Neural cell (in vitro differentiated cells): ENCODE data around the gene ATP8B4. TPM values are rescaled to one million over a fixed set of nuclear protein-coding genes. Genes with fewer than 3 reads are reported as not detected.

Source experiments
- H2AFZ ChIP-seq: fragments of 200-600, 300-800 bp; sonication (generic), shearing (Covaris generic); 2 replicates; pipeline ENCODE4 v1.6.0; 2014; ENCODE audit warnings: low read depth, mild to moderate bottlenecking, antibody characterized with exemption, low read length, moderate library complexity
- H3F3A ChIP-seq: fragments of 200-600 bp; shearing (Covaris generic); 2 replicates; pipeline ENCODE4 v1.6.1; 2016; ENCODE audit warnings: mild to moderate bottlenecking, moderate library complexity, mixed read lengths, antibody characterized with exemption, low read length; ENCODE audit not compliant: insufficient read depth, poor library complexity, severe bottlenecking
- H3K27ac ChIP-seq: fragments of 200-600, 300-800 bp; sonication (generic), shearing (Covaris generic); 2 replicates; pipeline ENCODE4 v1.5.1; 2014; ENCODE audit warnings: mild to moderate bottlenecking, low read length, moderate library complexity
- H3K27me3 ChIP-seq: fragments of 300-800, 200-600 bp; sonication (generic), shearing (Covaris generic); 2 replicates; pipeline ENCODE4 v1.6.0; 2014; ENCODE audit warnings: mild to moderate bottlenecking, low read depth, low read length, moderate library complexity; ENCODE audit not compliant: insufficient read depth
- H3K36me3 ChIP-seq: fragments of 300-800, 200-600 bp; sonication (generic), shearing (Covaris generic); 2 replicates; pipeline ENCODE4 v1.5.1; 2014; ENCODE audit warnings: mild to moderate bottlenecking, antibody characterized with exemption, low read length, moderate library complexity; ENCODE audit not compliant: insufficient read depth
- H3K4me2 ChIP-seq: fragments of 300-800, 200-600 bp; sonication (generic), shearing (Covaris generic); 2 replicates; pipeline ENCODE4 v1.6.0; 2014; ENCODE audit warnings: mild to moderate bottlenecking, low read length
- H3K4me3 ChIP-seq: fragments of 300-800, 200-600 bp; sonication (generic), shearing (Covaris generic); 2 replicates; pipeline ENCODE4 v1.5.1; 2014; ENCODE audit warnings: mild to moderate bottlenecking, low read length, moderate library complexity
- H3K79me2 ChIP-seq: fragments of 200-600 bp; shearing (Covaris generic); replicated peaks from 2 replicates; pipeline ENCODE4 v1.6.0; 2014; ENCODE audit warnings: mild to moderate bottlenecking, low read length, moderate library complexity; ENCODE audit not compliant: insufficient read depth
- H3K9ac ChIP-seq: fragments of 300-800, 200-600 bp; sonication (generic), shearing (Covaris generic); 2 replicates; pipeline ENCODE4 v1.6.1; 2016; ENCODE audit warnings: mild to moderate bottlenecking, low read length, mixed read lengths
- H3K9me2 ChIP-seq: fragments of 200-600 bp; shearing (Covaris generic); 2 replicates; pipeline ENCODE4 v1.6.1; 2016; ENCODE audit warnings: mild to moderate bottlenecking, low read length, mixed read lengths; ENCODE audit not compliant: insufficient read depth
- H3K9me3 ChIP-seq: fragments of 200-600, 300-800 bp; sonication (generic), shearing (Covaris generic); 2 replicates; pipeline ENCODE4 v1.6.1; 2016; ENCODE audit warnings: mild to moderate bottlenecking, mixed run types, low read length, moderate library complexity, mixed read lengths
- H4K20me1 ChIP-seq: fragments of 200-600 bp; shearing (Covaris generic); 2 replicates; pipeline ENCODE4 v1.6.1; 2016; ENCODE audit warnings: mild to moderate bottlenecking, mixed run types; ENCODE audit not compliant: insufficient read depth
- EP300 ChIP-seq: fragments of 450-650 bp; conservative IDR thresholded peaks from 2 replicates; pipeline ENCODE4 v1.6.1; 2014; ENCODE audit warnings: antibody characterized with exemption, mild to moderate bottlenecking, moderate library complexity; ENCODE audit not compliant: poor library complexity, severe bottlenecking
- EZH2 ChIP-seq: fragments of 200-600, 300-800 bp; shearing (Covaris generic), sonication (generic); IDR thresholded peaks from 2 replicates; pipeline ENCODE4 v1.6.1; 2014; ENCODE audit warnings: antibody characterized with exemption, low read length, borderline replicate concordance, mild to moderate bottlenecking; ENCODE audit not compliant: insufficient read depth, poor library complexity, severe bottlenecking
- MXI1 ChIP-seq: fragments of 450-650 bp; conservative IDR thresholded peaks from 2 replicates; pipeline ENCODE4 v1.6.1; 2014; ENCODE audit warnings: antibody characterized with exemption, mild to moderate bottlenecking; ENCODE audit not compliant: poor library complexity, severe bottlenecking
- POLR2AphosphoS5 ChIP-seq: IDR thresholded peaks from 2 replicates; pipeline ENCODE4 v1.6.1; 2012
- RAD21 ChIP-seq: fragments of 450-650 bp; conservative IDR thresholded peaks from 2 replicates; pipeline ENCODE4 v1.6.1; 2014; ENCODE audit warnings: antibody characterized with exemption, mild to moderate bottlenecking, moderate library complexity
- SMC3 ChIP-seq: fragments of 450-650 bp; conservative IDR thresholded peaks from 2 replicates; pipeline ENCODE4 v1.6.1; 2014; ENCODE audit warnings: antibody characterized with exemption, mild to moderate bottlenecking, moderate library complexity; ENCODE audit not compliant: poor library complexity
- TAF1 ChIP-seq: IDR thresholded peaks from 2 replicates; pipeline ENCODE4 v1.6.1; 2012; ENCODE audit warnings: low read depth
- polyA plus RNA-seq: library from polyadenylated mRNA; depleted of rRNA; stranded (reverse); fragments of >200 nt; gene quantifications from 2 replicates; pipeline ENCODE4 v1.2.3, GENCODE V29; 2014
- TF ChIP-seq, protein P1 (sequence below): fragments of 450-650 bp; IDR thresholded peaks from 2 replicates; pipeline ENCODE4 v1.5.1; 2014; ENCODE audit warnings: antibody characterized with exemption, mild to moderate bottlenecking, moderate library complexity; ENCODE audit not compliant: poor library complexity, severe bottlenecking
- TF ChIP-seq, protein P2 (sequence below): IDR thresholded peaks from 2 replicates; pipeline ENCODE4 v1.6.1; 2012; ENCODE audit warnings: borderline replicate concordance

ATP8B4 gene
- polyA plus RNA-seq, 1 donor from 2014 or later: 2.9 TPM

DNA sequence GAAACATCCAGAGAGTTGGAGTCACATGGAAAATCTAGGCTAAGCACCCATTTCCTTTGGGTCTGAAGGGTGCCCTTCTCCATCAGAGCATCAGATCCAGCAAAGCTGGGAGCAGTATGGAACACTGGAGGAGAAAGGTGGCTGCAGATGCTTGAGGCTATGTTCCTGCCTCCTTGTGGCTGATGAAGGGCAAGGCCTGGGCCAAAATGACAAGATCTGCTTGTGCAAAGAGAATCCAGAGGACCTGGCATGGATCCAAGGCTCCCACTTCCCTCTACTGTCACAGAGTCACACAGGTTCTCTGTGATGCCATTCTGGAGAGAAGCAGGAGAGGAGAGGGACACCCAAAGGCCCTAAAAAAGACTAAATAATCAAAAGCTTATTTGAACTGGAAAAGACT is 9.2 kb upstream of the ATP8B4 start:
- H3K9ac ChIP-seq: no peak overlapping the region
- no peaks in the 10 kb centered on the region for H4K20me1 ChIP-seq
- H2AFZ ChIP-seq: no peak overlapping the region
- H3K27me3 ChIP-seq: no peaks in the 10 kb centered on the region
- H3K4me3 ChIP-seq: no peak overlapping the region
- H3K4me2 ChIP-seq: no peak overlapping the region
- TF ChIP-seq EZH2 (no peak), POLR2AphosphoS5 (no peak), MXI1 (no peak), TAF1 (no peak), SMC3 (no peak), RAD21 (no peak), EP300 (no peak)
- TF ChIP-seq, protein P1, sequence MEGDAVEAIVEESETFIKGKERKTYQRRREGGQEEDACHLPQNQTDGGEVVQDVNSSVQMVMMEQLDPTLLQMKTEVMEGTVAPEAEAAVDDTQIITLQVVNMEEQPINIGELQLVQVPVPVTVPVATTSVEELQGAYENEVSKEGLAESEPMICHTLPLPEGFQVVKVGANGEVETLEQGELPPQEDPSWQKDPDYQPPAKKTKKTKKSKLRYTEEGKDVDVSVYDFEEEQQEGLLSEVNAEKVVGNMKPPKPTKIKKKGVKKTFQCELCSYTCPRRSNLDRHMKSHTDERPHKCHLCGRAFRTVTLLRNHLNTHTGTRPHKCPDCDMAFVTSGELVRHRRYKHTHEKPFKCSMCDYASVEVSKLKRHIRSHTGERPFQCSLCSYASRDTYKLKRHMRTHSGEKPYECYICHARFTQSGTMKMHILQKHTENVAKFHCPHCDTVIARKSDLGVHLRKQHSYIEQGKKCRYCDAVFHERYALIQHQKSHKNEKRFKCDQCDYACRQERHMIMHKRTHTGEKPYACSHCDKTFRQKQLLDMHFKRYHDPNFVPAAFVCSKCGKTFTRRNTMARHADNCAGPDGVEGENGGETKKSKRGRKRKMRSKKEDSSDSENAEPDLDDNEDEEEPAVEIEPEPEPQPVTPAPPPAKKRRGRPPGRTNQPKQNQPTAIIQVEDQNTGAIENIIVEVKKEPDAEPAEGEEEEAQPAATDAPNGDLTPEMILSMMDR: no peak
- TF ChIP-seq, protein P2, sequence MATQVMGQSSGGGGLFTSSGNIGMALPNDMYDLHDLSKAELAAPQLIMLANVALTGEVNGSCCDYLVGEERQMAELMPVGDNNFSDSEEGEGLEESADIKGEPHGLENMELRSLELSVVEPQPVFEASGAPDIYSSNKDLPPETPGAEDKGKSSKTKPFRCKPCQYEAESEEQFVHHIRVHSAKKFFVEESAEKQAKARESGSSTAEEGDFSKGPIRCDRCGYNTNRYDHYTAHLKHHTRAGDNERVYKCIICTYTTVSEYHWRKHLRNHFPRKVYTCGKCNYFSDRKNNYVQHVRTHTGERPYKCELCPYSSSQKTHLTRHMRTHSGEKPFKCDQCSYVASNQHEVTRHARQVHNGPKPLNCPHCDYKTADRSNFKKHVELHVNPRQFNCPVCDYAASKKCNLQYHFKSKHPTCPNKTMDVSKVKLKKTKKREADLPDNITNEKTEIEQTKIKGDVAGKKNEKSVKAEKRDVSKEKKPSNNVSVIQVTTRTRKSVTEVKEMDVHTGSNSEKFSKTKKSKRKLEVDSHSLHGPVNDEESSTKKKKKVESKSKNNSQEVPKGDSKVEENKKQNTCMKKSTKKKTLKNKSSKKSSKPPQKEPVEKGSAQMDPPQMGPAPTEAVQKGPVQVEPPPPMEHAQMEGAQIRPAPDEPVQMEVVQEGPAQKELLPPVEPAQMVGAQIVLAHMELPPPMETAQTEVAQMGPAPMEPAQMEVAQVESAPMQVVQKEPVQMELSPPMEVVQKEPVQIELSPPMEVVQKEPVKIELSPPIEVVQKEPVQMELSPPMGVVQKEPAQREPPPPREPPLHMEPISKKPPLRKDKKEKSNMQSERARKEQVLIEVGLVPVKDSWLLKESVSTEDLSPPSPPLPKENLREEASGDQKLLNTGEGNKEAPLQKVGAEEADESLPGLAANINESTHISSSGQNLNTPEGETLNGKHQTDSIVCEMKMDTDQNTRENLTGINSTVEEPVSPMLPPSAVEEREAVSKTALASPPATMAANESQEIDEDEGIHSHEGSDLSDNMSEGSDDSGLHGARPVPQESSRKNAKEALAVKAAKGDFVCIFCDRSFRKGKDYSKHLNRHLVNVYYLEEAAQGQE: no peak
- H3K27ac ChIP-seq: no peak overlapping the region
- no peaks in the 10 kb centered on the region for H3F3A ChIP-seq
- no peaks in the 10 kb centered on the region for H3K36me3 ChIP-seq
- H3K9me3 ChIP-seq: no peaks in the 10 kb centered on the region
- no peaks in the 10 kb centered on the region for H3K79me2 ChIP-seq
- no peaks in the 10 kb centered on the region for H3K9me2 ChIP-seq

DNA sequence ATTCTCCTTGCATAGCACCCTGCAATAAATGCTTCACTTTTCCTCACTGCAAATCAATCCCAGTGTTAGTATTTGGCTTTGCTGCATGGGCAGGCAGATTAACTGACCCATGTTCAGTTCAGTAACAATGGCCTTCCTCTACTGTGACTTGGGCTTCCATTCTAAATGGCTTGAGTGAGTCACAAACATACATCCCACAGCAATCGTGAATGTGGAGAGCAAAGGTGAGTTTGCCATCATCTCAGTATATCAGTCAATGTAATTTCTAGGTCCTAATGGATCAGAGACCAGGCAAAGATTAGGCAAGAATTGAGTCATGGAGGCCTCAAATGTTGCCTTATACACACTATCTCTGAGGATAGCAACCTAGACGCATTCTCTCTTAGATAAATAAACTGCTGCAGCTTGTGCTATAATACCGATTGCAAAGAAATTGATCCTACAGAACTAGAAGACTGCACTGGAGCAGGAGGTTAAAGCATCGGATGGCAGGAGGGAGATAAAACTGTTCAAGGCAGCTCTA is 8.3 kb upstream of the ATP8B4 start:
- no peak overlapping the region for H2AFZ ChIP-seq
- no peak overlapping the region for H3K4me2 ChIP-seq
- H3K9ac ChIP-seq: no peak overlapping the region
- H3K27ac ChIP-seq: no peak overlapping the region
- no peaks in the 10 kb centered on the region for H3K9me3 ChIP-seq
- no peaks in the 10 kb centered on the region for H3K9me2 ChIP-seq
- no peaks in the 10 kb centered on the region for H3K79me2 ChIP-seq
- H3K4me3 ChIP-seq: no peak overlapping the region
- H3K36me3 ChIP-seq: no peaks in the 10 kb centered on the region
- H3F3A ChIP-seq: no peaks in the 10 kb centered on the region
- no peaks in the 10 kb centered on the region for H4K20me1 ChIP-seq
- TF ChIP-seq, protein P1: no peak
- TF ChIP-seq EZH2: no peak
- no peak for TF ChIP-seq POLR2AphosphoS5
- no peak for TF ChIP-seq TAF1
- TF ChIP-seq, protein P2: no peak
- TF ChIP-seq MXI1: no peak
- TF ChIP-seq RAD21: no peak
- H3K27me3 ChIP-seq: no peaks in the 10 kb centered on the region
